IMR-90 (cell line): ENCODE results near the gene PATJ. TPM values are rescaled to one million over a fixed set of nuclear protein-coding genes. Genes with fewer than 3 reads are reported as not detected.
A peak's percentile ranks its signal among the peaks of the same experiment; 100 is the strongest.

Source experiments
- ATAC-seq: fragments of 200-7000 bp; cut with Tn5 transposase; 2 replicates; pipeline ENCODE4 v1.9.1; 2020; ENCODE audit warnings: low read depth, mild to moderate bottlenecking, moderate library complexity
- BruUV-seq: library from RNA; stranded (reverse); fragments of 400-500 nt; replicated peaks from 2 replicates; lab custom pipeline; 2021; lab: Mats Ljungman, UMichigan
- CTCF ChIA-PET: fragments of 300-600 bp; formaldehyde crosslinking; extraction: SDS; loops from one replicate; lab custom pipeline; 2021; ENCODE audit warnings: antibody characterized with exemption; lab: Yijun Ruan, JAX
- POLR2A ChIA-PET: fragments of 300-600 bp; sonication (Branson Sonifier 250); formaldehyde crosslinking; loops from one replicate; lab custom pipeline; 2022; ENCODE audit warnings: antibody characterized with exemption; ENCODE audit not compliant: unreplicated experiment; lab: Charles Lee
- DNase-seq: peaks from one replicate; pipeline ENCODE4 v3.0.0; 2013
- H2AFZ ChIP-seq: replicated peaks from 2 replicates; pipeline ENCODE3; 2013; ENCODE audit warnings: low read length, mild to moderate bottlenecking; ENCODE audit not compliant: poor library complexity
- H2AK5ac ChIP-seq: 2 replicates; pipeline ENCODE4 v1.6.1; 2013; ENCODE audit warnings: low read depth, low read length, inconsistent platforms
- H2AK9ac ChIP-seq: replicated peaks from 2 replicates; pipeline ENCODE3; 2013; ENCODE audit warnings: mild to moderate bottlenecking, low read depth, low read length, moderate library complexity; ENCODE audit not compliant: poor library complexity
- H2BK120ac ChIP-seq: 2 replicates; pipeline ENCODE4 v1.6.1; 2013; ENCODE audit warnings: low read depth, low read length, inconsistent platforms
- H2BK15ac ChIP-seq: 3 replicates; pipeline ENCODE4 v1.6.1; 2013; ENCODE audit warnings: low read depth, low read length, inconsistent platforms
- H2BK20ac ChIP-seq: 2 replicates; pipeline ENCODE4 v1.6.1; 2013; ENCODE audit warnings: low read depth, mild to moderate bottlenecking, inconsistent platforms, low read length, moderate library complexity
- H2BK5ac ChIP-seq: 2 replicates; pipeline ENCODE4 v1.6.1; 2013; ENCODE audit warnings: mild to moderate bottlenecking, low read depth, low read length, inconsistent platforms; ENCODE audit not compliant: poor library complexity, severe bottlenecking
- H3K14ac ChIP-seq: replicated peaks from 2 replicates; pipeline ENCODE4 v1.6.1; 2013; ENCODE audit warnings: low read depth, low read length, inconsistent platforms
- H3K18ac ChIP-seq: 2 replicates; pipeline ENCODE4 v1.6.1; 2013; ENCODE audit warnings: low read depth, low read length, control low read depth
- H3K23ac ChIP-seq: 2 replicates; pipeline ENCODE4 v1.6.1; 2013; ENCODE audit warnings: low read depth, low read length, inconsistent platforms
- H3K27ac ChIP-seq: 2 replicates; pipeline ENCODE4 v1.5.1; 2013; ENCODE audit warnings: mild to moderate bottlenecking, control low read depth, low read length; ENCODE audit not compliant: insufficient read depth
- H3K27me3 ChIP-seq: 2 replicates; pipeline ENCODE4 v1.6.1; 2013; ENCODE audit warnings: low read length; ENCODE audit not compliant: control insufficient read depth, insufficient read depth
- H3K36me3 ChIP-seq: 2 replicates; pipeline ENCODE4 v1.6.1; 2013; ENCODE audit warnings: low read length, mixed read lengths; ENCODE audit not compliant: control insufficient read depth, insufficient read depth
- H3K4ac ChIP-seq: 2 replicates; pipeline ENCODE4 v1.6.1; 2013; ENCODE audit warnings: low read depth, low read length, inconsistent platforms
- H3K4me1 ChIP-seq: 2 replicates; pipeline ENCODE4 v1.6.1; 2013; ENCODE audit warnings: low read length, mixed read lengths; ENCODE audit not compliant: control insufficient read depth, insufficient read depth
- H3K4me2 ChIP-seq: 2 replicates; pipeline ENCODE4 v1.6.1; 2013; ENCODE audit warnings: low read depth, mild to moderate bottlenecking, control low read depth, low read length, moderate library complexity
- H3K4me3 ChIP-seq: 2 replicates; pipeline ENCODE4 v1.5.1; 2013; ENCODE audit warnings: low read depth, mild to moderate bottlenecking, control low read depth, low read length, moderate library complexity; ENCODE audit not compliant: insufficient read depth
- H3K56ac ChIP-seq: 2 replicates; pipeline ENCODE4 v1.6.1; 2013; ENCODE audit warnings: low read length, inconsistent platforms; ENCODE audit not compliant: insufficient read depth; ENCODE audit errors: extremely low read depth
- H3K79me1 ChIP-seq, 2 experiments: 2 replicates each; pipeline ENCODE4 v1.6.1; 2013; ENCODE audit warnings: low read length in 2 of 2, inconsistent platforms in 1 of 2, low read depth in 1 of 2
- H3K9ac ChIP-seq: 2 replicates; pipeline ENCODE4 v1.6.1; 2013; ENCODE audit warnings: low read depth, low read length, control low read depth
- H3K9me1 ChIP-seq: 2 replicates; pipeline ENCODE4 v1.6.1; 2013; ENCODE audit warnings: low read length, inconsistent platforms; ENCODE audit not compliant: insufficient read depth
- H3K9me3 ChIP-seq: 2 replicates; pipeline ENCODE4 v1.6.1; 2013; ENCODE audit warnings: low read length; ENCODE audit not compliant: control insufficient read depth, insufficient read depth
- H4K20me1 ChIP-seq: 2 replicates; pipeline ENCODE4 v1.6.1; 2013; ENCODE audit warnings: low read length, inconsistent platforms; ENCODE audit not compliant: insufficient read depth
- H4K5ac ChIP-seq: 2 replicates; pipeline ENCODE4 v1.6.1; 2013; ENCODE audit warnings: mild to moderate bottlenecking, low read depth, low read length, control low read depth
- H4K8ac ChIP-seq, 2 experiments: 2 replicates each; pipeline ENCODE4 v1.6.1; 2013; ENCODE audit warnings: low read depth in 2 of 2, low read length in 2 of 2, control low read depth in 1 of 2, inconsistent platforms in 1 of 2
- H4K91ac ChIP-seq: 2 replicates; pipeline ENCODE4 v1.6.1; 2013; ENCODE audit warnings: low read depth, low read length, inconsistent platforms; ENCODE audit not compliant: insufficient read depth
- BHLHE40 ChIP-seq: fragments of 150-350 bp; IDR thresholded peaks from 2 replicates; pipeline ENCODE4 v1.6.1; 2016; ENCODE audit warnings: mild to moderate bottlenecking, low read depth, low read length
- CEBPB ChIP-seq: IDR thresholded peaks from 2 replicates; pipeline ENCODE4 v1.6.1; 2012; ENCODE audit warnings: low read depth, low read length, improper control_type of control experiment
- CHD1 ChIP-seq: IDR thresholded peaks from 2 replicates; pipeline ENCODE4 v1.6.1; 2012; ENCODE audit warnings: low read depth, low read length, improper control_type of control experiment
- CTCF ChIP-seq: conservative IDR thresholded peaks from 2 replicates; pipeline ENCODE4 v1.5.1; 2012; ENCODE audit warnings: mild to moderate bottlenecking, low read depth, low read length, improper control_type of control experiment
- ELK1 ChIP-seq: fragments of 150-350 bp; IDR thresholded peaks from 2 replicates; pipeline ENCODE4 v1.6.1; 2016; ENCODE audit warnings: low read depth, mild to moderate bottlenecking, low read length, moderate library complexity, borderline replicate concordance
- FOS ChIP-seq: fragments of 150-350 bp; IDR thresholded peaks from 2 replicates; pipeline ENCODE4 v1.6.1; 2016; ENCODE audit warnings: low read depth, low read length
- MAFK ChIP-seq: IDR thresholded peaks from 2 replicates; pipeline ENCODE4 v1.6.1; 2012; ENCODE audit warnings: low read depth, low read length, improper control_type of control experiment
- MAZ ChIP-seq: IDR thresholded peaks from 2 replicates; pipeline ENCODE4 v1.6.1; 2012; ENCODE audit warnings: low read depth, mild to moderate bottlenecking, low read length, improper control_type of control experiment, moderate library complexity, borderline replicate concordance
- MXI1 ChIP-seq: IDR thresholded peaks from 2 replicates; pipeline ENCODE4 v1.6.1; 2012; ENCODE audit warnings: low read depth, mild to moderate bottlenecking, low read length, moderate library complexity, borderline replicate concordance
- NFE2L2 ChIP-seq: fragments of 150-350 bp; IDR thresholded peaks from 2 replicates; pipeline ENCODE4 v1.6.1; 2016; ENCODE audit warnings: low read depth, mild to moderate bottlenecking, low read length
- POLR2A ChIP-seq: IDR thresholded peaks from 2 replicates; pipeline ENCODE4 v1.6.1; 2012; ENCODE audit warnings: mild to moderate bottlenecking, low read depth, low read length
- RAD21 ChIP-seq: IDR thresholded peaks from 2 replicates; pipeline ENCODE4 v1.6.1; 2012; ENCODE audit warnings: low read length, improper control_type of control experiment
- RCOR1 ChIP-seq: IDR thresholded peaks from 2 replicates; pipeline ENCODE4 v1.6.1; 2012; ENCODE audit warnings: mild to moderate bottlenecking, low read length, improper control_type of control experiment; ENCODE audit not compliant: insufficient replicate concordance
- RFX5 ChIP-seq: IDR thresholded peaks from 2 replicates; pipeline ENCODE4 v1.8.0; 2012; ENCODE audit warnings: low read depth, mild to moderate bottlenecking, low read length, moderate library complexity
- SMC3 ChIP-seq: fragments of 150-350 bp; IDR thresholded peaks from 2 replicates; pipeline ENCODE4 v1.6.1; 2016; ENCODE audit warnings: low read depth, mild to moderate bottlenecking, antibody characterized with exemption, low read length, moderate library complexity
- USF2 ChIP-seq: fragments of 150-350 bp; IDR thresholded peaks from 2 replicates; pipeline ENCODE4 v1.6.1; 2017; ENCODE audit warnings: mild to moderate bottlenecking, antibody characterized with exemption, low read length, low read depth
- WGBS, 2 experiments: methylation state at CpG; one replicate each; pipeline versions ENCODE4 v1.1.5 to v1.1.7; 2013; ENCODE audit warnings: missing lambda C conversion rate in 2 of 2; ENCODE audit not compliant: insufficient read length in 1 of 2; ENCODE audit errors: extremely low coverage in 2 of 2; 5-methylcytosine and 5-hydroxymethylcytosine counted together
- dilution Hi-C: fragments of 300-500 bp; cut with HindIII; formaldehyde crosslinking; loops from one replicate; pipeline ENCODE4 v1.14.3; 2018; ENCODE audit warnings: low sequenced_read_pairs; ENCODE audit not compliant: unreplicated experiment
- in situ Hi-C: fragments of 300-500 bp; cut with MboI; formaldehyde crosslinking; loops from 3 replicates; pipeline ENCODE4 v1.14.3; 2019; ENCODE audit warnings: low sequenced_read_pairs, inconsistent platforms, mixed read lengths
- intact Hi-C: fragments of 100-400 bp; cut with micrococcal nuclease; formaldehyde crosslinking; loops from 2 replicates; pipeline ENCODE4 v1.10.0; 2022
- polyA plus RNA-seq, 3 experiments: library from polyadenylated mRNA; depleted of rRNA; stranded (reverse); fragments of >200 nt; gene quantifications; 2 replicates each; pipeline ENCODE4 v1.2.3, GENCODE V29; 2012; ENCODE audit warnings: low replicate concordance in 1 of 3
- total RNA-seq: library from RNA; depleted of rRNA; stranded (reverse); fragments of >200 nt; gene quantifications from 2 replicates; pipeline ENCODE4 v1.2.3, GENCODE V29; 2012

PATJ gene
- total and polyA plus RNA-seq, 2 of the 4 experiments (the other 2 are of a cell fraction) = 2.0 to 3.4 TPM

- Histone ChIP-seq H2AK5ac (no peak overlapping the region), H2BK5ac (no peak overlapping the region), H3K4me2 (no peak overlapping the region), H3K4ac (no peak overlapping the region), H3K9me1 (no peaks in the 10 kb centered on the region), H2BK120ac (no peak overlapping the region), H3K23ac (no peak overlapping the region), H3K79me1 (no peaks in the 10 kb centered on the region), H4K5ac (no peak overlapping the region), H3K18ac (no peak overlapping the region), H3K14ac (no peak overlapping the region), H4K91ac (no peak overlapping the region), H3K36me3 (no peaks in the 10 kb centered on the region), H4K20me1 (no peaks in the 10 kb centered on the region), H2AFZ (no peak overlapping the region), H3K27ac (no peak overlapping the region), H3K9ac (no peak overlapping the region), H4K8ac (no peak overlapping the region), H2BK20ac (no peak overlapping the region), H3K4me1 (no peaks in the 10 kb centered on the region; the same call in 1 of the 2 replicates), H3K4me3 (no peak overlapping the region), H2AK9ac (no peak overlapping the region), H3K9me3 (no peaks in the 10 kb centered on the region), H3K27me3 (no peaks in the 10 kb centered on the region), H2BK15ac (no peak overlapping the region), H3K56ac (no peak overlapping the region)
- no TSS peak for BruUV-seq
- DNase-seq (peak; percentile 58), ATAC-seq (no peak)
- dilution Hi-C loops = no loop called here
- ChIA-PET CTCF (no interaction called here), POLR2A (no interaction called here)
- intact Hi-C loops = no loop called here
- in situ Hi-C loops = no loop called here
- WGBS, 2 experiments = no CpG with 5 or more reads among the region's 4 CpGs
- TF ChIP-seq USF2 (no peak), ELK1 (no peak), CTCF (no peak), SMC3 (no peak), NFE2L2 (no peak), RAD21 (no peak), FOS (no peak), MXI1 (no peak), CEBPB (no peak), MAFK (no peak), MAZ (no peak), CHD1 (no peak), BHLHE40 (no peak), POLR2A (no peak), RCOR1 (no peak), RFX5 (no peak)
These were observed 66.7 kb downstream of the PATJ start for GRCh38 chr1:61808968-61809367.
